RWPE2 (cell line): ENCODE results near the gene CEP112.

Source experiments
- ATAC-seq: fragments of 200-7000 bp; cut with Tn5 transposase; 3 replicates; pipeline ENCODE4 v1.9.1; 2021; ENCODE audit warnings: low read depth
- DNase-seq: peaks from one replicate; pipeline ENCODE4 v3.0.0-alpha.2; 2020; ENCODE audit warnings: low spot score
- H3K27ac ChIP-seq: fragments of 450-650 bp; 2 replicates; pipeline ENCODE4 v1.5.1; 2017; ENCODE audit warnings: mild to moderate bottlenecking; ENCODE audit not compliant: poor library complexity, severe bottlenecking
- H3K27me3 ChIP-seq: fragments of 250-450 bp; sonication (Bioruptor Pico); 2 replicates; pipeline ENCODE4 v1.5.1; 2021; ENCODE audit warnings: mild to moderate bottlenecking, moderate library complexity; ENCODE audit not compliant: insufficient read depth, poor library complexity, severe bottlenecking
- H3K36me3 ChIP-seq: fragments of 250-450 bp; sonication (Bioruptor Pico); 2 replicates; pipeline ENCODE4 v1.5.1; 2020; ENCODE audit warnings: low read depth, mild to moderate bottlenecking, moderate library complexity
- H3K4me1 ChIP-seq: fragments of 250-450 bp; sonication (Bioruptor Pico); 2 replicates; pipeline ENCODE4 v1.5.1; 2021; ENCODE audit warnings: mild to moderate bottlenecking, moderate library complexity; ENCODE audit not compliant: insufficient read depth, poor library complexity, severe bottlenecking
- H3K4me3 ChIP-seq: fragments of 250-450 bp; sonication (Bioruptor Pico); 2 replicates; pipeline ENCODE4 v1.5.1; 2021; ENCODE audit warnings: mild to moderate bottlenecking, moderate library complexity; ENCODE audit not compliant: severe bottlenecking
- H3K9me3 ChIP-seq: fragments of 250-450 bp; sonication (Bioruptor Pico); 2 replicates; pipeline ENCODE4 v1.5.1; 2021; ENCODE audit warnings: mild to moderate bottlenecking, moderate library complexity; ENCODE audit not compliant: severe bottlenecking
- TF ChIP-seq, protein P1 (sequence below): fragments of 450-650 bp; IDR thresholded peaks from one replicate; pipeline ENCODE4 v1.5.1; 2017; ENCODE audit warnings: mild to moderate bottlenecking, moderate library complexity; ENCODE audit not compliant: poor library complexity, severe bottlenecking

CEP112 gene

DNA sequence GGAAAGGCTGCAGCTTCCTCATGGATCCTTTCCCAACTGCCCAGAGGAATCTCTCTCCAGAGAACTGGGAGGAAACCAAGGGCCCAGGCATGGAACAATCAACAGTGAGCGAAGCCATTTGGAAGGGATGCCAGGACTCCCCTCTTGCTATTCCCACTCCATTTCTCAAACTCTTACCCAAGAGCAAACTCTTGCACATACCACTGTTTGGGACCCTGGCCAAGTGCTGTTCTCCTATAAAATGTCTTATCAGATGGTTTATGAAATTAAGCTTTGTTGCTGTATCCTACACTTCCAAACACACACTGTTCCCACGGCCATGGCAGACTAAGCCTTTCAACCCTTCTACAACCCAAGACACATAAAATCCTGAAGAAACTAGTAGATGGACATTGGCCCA is 582.2 kb downstream of the CEP112 start:
- Histone ChIP-seq H3K27me3 (no peaks in the 10 kb centered on the region), H3K9me3 (no peaks in the 10 kb centered on the region), H3K4me1 (no peaks in the 10 kb centered on the region), H3K4me3 (no peak overlapping the region), H3K36me3 (no peaks in the 10 kb centered on the region), H3K27ac (no peak overlapping the region)
- ATAC-seq (no peak), DNase-seq (no peak)
- TF ChIP-seq, protein P1, sequence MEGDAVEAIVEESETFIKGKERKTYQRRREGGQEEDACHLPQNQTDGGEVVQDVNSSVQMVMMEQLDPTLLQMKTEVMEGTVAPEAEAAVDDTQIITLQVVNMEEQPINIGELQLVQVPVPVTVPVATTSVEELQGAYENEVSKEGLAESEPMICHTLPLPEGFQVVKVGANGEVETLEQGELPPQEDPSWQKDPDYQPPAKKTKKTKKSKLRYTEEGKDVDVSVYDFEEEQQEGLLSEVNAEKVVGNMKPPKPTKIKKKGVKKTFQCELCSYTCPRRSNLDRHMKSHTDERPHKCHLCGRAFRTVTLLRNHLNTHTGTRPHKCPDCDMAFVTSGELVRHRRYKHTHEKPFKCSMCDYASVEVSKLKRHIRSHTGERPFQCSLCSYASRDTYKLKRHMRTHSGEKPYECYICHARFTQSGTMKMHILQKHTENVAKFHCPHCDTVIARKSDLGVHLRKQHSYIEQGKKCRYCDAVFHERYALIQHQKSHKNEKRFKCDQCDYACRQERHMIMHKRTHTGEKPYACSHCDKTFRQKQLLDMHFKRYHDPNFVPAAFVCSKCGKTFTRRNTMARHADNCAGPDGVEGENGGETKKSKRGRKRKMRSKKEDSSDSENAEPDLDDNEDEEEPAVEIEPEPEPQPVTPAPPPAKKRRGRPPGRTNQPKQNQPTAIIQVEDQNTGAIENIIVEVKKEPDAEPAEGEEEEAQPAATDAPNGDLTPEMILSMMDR: no peak

DNA sequence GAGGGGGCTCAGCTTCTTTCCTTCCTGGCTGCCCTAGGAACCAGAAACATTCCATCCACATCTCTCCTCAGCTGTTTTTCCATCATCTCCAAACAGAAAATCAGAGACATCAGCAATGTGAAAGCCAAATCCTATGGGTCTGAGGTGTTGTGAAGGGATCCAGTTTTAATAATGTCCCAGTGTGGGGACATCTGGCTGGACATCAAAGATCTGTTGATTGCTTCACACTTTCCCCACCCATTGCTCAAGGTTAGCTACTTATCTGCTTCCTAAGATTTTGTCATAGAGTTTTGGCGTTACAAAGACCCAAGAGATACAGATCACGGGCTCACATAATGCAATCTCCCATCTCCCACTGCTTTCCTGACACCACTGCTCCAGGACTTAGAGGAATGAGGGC is 582.6 kb downstream of the CEP112 start:
- no peak overlapping the region for H3K4me3 ChIP-seq
- no peaks in the 10 kb centered on the region for H3K27me3 ChIP-seq
- H3K4me1 ChIP-seq: no peaks in the 10 kb centered on the region
- TF ChIP-seq, protein P1: no peak
- H3K36me3 ChIP-seq: no peaks in the 10 kb centered on the region
- no peak for DNase-seq
- H3K27ac ChIP-seq: no peak overlapping the region
- ATAC-seq: no peak
- H3K9me3 ChIP-seq: no peaks in the 10 kb centered on the region

DNA sequence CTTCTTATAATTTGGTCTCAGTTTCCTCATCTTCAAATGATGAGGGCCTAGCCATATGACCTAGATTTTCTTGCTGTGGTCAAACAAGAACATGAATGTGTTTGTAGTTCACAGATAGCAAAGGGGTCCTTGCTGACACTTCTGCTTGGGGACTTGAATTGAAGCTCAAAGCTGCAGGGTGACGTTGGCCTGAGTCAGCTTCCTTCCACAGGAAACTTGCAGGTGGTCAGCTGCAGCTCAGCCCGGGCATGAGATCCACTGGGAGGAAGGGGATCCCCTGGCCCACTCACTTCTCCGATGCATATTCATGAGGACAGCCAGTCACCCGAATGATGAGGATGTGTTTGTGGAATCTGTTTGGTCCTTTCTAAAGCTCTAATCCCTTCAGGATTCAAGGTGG is 587.9 kb downstream of the CEP112 start:
- H3K9me3 ChIP-seq: peaks cover 2% of the 10 kb centered on the region
- no peaks in the 10 kb centered on the region for H3K36me3 ChIP-seq
- TF ChIP-seq, protein P1: no peak
- no peaks in the 10 kb centered on the region for H3K4me1 ChIP-seq
- no peak overlapping the region for H3K4me3 ChIP-seq
- no peak for DNase-seq
- H3K27me3 ChIP-seq: peaks cover 2% of the 10 kb centered on the region
- ATAC-seq: no peak
- H3K27ac ChIP-seq: no peak overlapping the region

DNA sequence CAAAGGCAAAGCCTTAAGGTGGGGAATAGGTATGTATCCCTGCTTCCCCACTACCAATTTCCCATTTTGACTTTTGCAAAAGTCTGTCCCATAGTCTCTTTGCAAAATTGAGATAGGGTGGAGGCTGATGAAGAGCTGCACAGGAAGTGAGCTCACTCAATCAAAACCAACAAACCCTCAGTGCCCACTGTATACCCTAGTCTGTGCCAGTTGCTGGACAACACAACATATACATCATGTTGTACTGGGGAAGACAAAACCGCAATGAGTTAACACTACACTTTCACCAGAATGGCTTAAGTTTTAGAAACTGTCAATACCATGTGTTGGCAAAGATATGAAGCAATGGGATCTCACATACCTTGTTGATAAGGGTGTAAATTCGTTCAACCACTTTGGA is 590.1 kb downstream of the CEP112 start:
- no peak for DNase-seq
- Histone ChIP-seq H3K9me3 (peaks cover 2% of the 10 kb centered on the region), H3K27ac (no peak overlapping the region), H3K4me3 (no peak overlapping the region), H3K27me3 (peaks cover 2% of the 10 kb centered on the region), H3K36me3 (no peaks in the 10 kb centered on the region), H3K4me1 (no peaks in the 10 kb centered on the region)
- TF ChIP-seq, protein P1: no peak
- ATAC-seq: no peak

DNA sequence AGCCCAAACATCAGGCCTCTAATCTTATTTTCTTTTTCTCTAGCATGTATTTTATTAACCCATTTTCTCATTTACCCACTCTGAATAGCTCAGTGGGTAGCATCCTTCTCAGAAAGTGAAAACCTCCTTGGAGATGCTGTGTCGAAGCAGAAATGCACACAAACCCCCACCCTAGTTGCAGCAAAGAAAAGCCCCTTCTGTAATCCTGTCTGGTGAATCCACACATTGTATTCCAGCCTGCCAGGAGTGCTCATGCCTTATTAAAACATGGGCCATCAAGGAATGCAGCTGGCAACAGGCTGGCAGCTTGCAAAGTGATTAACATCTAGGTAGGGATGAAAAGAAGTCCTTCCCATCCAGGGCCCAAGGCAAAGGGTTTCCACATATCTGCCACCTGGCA is 590.8 kb downstream of the CEP112 start:
- ATAC-seq: no peak
- H3K36me3 ChIP-seq: no peaks in the 10 kb centered on the region
- DNase-seq: no peak
- TF ChIP-seq, protein P1: no peak
- H3K27me3 ChIP-seq: peaks cover 2% of the 10 kb centered on the region
- H3K4me1 ChIP-seq: no peaks in the 10 kb centered on the region
- H3K27ac ChIP-seq: no peak overlapping the region
- peaks cover 2% of the 10 kb centered on the region for H3K9me3 ChIP-seq
- H3K4me3 ChIP-seq: no peak overlapping the region
